Natural killer cell (primary cell): ENCODE data around the gene WBP2. TPM values are rescaled to one million over a fixed set of nuclear protein-coding genes. Genes with fewer than 3 reads are reported as not detected.

ENCODE experiments used
- ATAC-seq, 3 donors: fragments of 150-1000 bp in 2 of 3; fragments of 200-7000 bp in 1 of 3; cut with Tn5 transposase; 1 replicate in 1 of 3; 2 replicates in 2 of 3; pipeline ENCODE4 v1.10.0; 2021; ENCODE audit warnings: mild to moderate bottlenecking in 2 of 3, moderate library complexity in 2 of 3
- DNase-seq, 2 donors: peaks; one replicate each; pipeline versions ENCODE4 v3.0.0 to v3.0.0-alpha.2; 2013 to 2021; ENCODE audit warnings: mixed read lengths in 1 of 2
- H3K27ac ChIP-seq: one replicate; pipeline ENCODE4 v1.5.1; 2013; ENCODE audit warnings: mild to moderate bottlenecking, low read length
- H3K27me3 ChIP-seq: one replicate; pipeline ENCODE4 v1.6.1; 2013; ENCODE audit warnings: low read length; ENCODE audit not compliant: control insufficient read depth, insufficient read depth
- H3K36me3 ChIP-seq: one replicate; pipeline ENCODE4 v1.6.1; 2013; ENCODE audit warnings: low read length; ENCODE audit not compliant: control insufficient read depth, insufficient read depth
- H3K4me1 ChIP-seq: one replicate; pipeline ENCODE4 v1.6.1; 2013; ENCODE audit warnings: low read length; ENCODE audit not compliant: control insufficient read depth, insufficient read depth
- H3K4me3 ChIP-seq: one replicate; pipeline ENCODE4 v1.5.1; 2013; ENCODE audit warnings: low read length
- H3K9me3 ChIP-seq: one replicate; pipeline ENCODE4 v1.6.1; 2013; ENCODE audit warnings: low read length; ENCODE audit not compliant: control insufficient read depth, insufficient read depth
- H3K27ac Mint-ChIP-seq, 2 donors: one replicate each; pipeline ENCODE4 v1.8.0; 2022; ENCODE audit warnings: mild to moderate bottlenecking in 2 of 2, mixed read lengths in 2 of 2, moderate library complexity in 1 of 2
- H3K27me3 Mint-ChIP-seq, 2 donors: one replicate each; pipeline ENCODE4 v1.8.0; 2022; ENCODE audit warnings: low read depth in 2 of 2, mixed read lengths in 2 of 2
- H3K36me3 Mint-ChIP-seq: one replicate; pipeline ENCODE4 v1.8.0; 2022; ENCODE audit warnings: mixed read lengths
- H3K4me1 Mint-ChIP-seq, 2 donors: one replicate each; pipeline ENCODE4 v1.8.0; 2022; ENCODE audit warnings: mixed read lengths in 2 of 2
- H3K4me3 Mint-ChIP-seq: one replicate; pipeline ENCODE4 v1.8.0; 2022; ENCODE audit warnings: mild to moderate bottlenecking, moderate library complexity, mixed read lengths
- H3K9me3 Mint-ChIP-seq, 2 donors: one replicate each; pipeline ENCODE4 v1.8.0; 2022; ENCODE audit warnings: mixed read lengths in 2 of 2
- WGBS: methylation state at CpG from one replicate; pipeline ENCODE4 v1.1.7; 2013; ENCODE audit warnings: missing lambda C conversion rate; ENCODE audit not compliant: insufficient coverage; 5-methylcytosine and 5-hydroxymethylcytosine counted together
- intact Hi-C: fragments of 100-400 bp; cut with micrococcal nuclease; formaldehyde crosslinking; loops from one replicate; pipeline ENCODE4 v1.14.2; 2022
- total RNA-seq, 4 donors: library from RNA; stranded (reverse); fragments of 120-200 nt in 1 of 4; gene quantifications; one replicate each; pipeline versions ENCODE4 v1.2.3 to v1.2.4, GENCODE V29; 2013 to 2022
- TF ChIP-seq, protein P1 (sequence below): fragments of 200-600 bp; IDR thresholded peaks from one replicate; pipeline ENCODE4 v1.8.0; 2022; ENCODE audit warnings: antibody characterized with exemption

Gene WBP2
- total RNA-seq, 3 donors from 2014 or later (not counting 1 experiment from before 2014, with no cell fraction given) = 81.1 to 106 (median 95.2) TPM

DNA sequence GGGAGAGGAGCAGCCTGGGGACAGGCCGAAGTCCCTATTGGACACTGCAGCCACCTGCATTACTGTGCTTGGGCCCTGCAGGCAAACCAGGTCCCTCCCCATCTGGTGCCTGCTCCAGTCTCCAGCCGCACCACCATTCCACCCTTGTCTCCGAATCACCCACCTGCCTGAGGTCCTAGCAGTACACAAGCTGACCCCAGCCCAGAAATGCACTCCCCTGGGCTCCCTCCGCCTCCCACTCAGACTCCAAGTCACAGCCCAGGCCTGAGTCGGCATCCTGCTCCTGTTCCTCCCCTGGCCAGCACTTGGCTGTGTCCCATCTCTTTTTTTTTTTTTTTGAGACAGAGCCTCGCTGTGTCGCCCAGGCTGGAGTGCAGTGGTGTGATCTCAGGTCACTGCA lies 17.2 kb downstream of the WBP2 start:
- H3K36me3 Mint-ChIP-seq = no peaks in the 10 kb centered on the region
- no peak overlapping the region for H3K27ac ChIP-seq
- H3K4me1 Mint-ChIP-seq = peaks cover 12 to 21% of the 10 kb centered on the region in 2 donors
- no peaks in the 10 kb centered on the region for H3K9me3 Mint-ChIP-seq
- peak overlapping the region; percentile 31 for H3K4me3 Mint-ChIP-seq
- H3K27ac Mint-ChIP-seq = peak overlapping the region; percentile 20 to 53
- no peak for ATAC-seq
- H3K36me3 ChIP-seq = peaks cover 76% of the 10 kb centered on the region
- TF ChIP-seq, protein P1, sequence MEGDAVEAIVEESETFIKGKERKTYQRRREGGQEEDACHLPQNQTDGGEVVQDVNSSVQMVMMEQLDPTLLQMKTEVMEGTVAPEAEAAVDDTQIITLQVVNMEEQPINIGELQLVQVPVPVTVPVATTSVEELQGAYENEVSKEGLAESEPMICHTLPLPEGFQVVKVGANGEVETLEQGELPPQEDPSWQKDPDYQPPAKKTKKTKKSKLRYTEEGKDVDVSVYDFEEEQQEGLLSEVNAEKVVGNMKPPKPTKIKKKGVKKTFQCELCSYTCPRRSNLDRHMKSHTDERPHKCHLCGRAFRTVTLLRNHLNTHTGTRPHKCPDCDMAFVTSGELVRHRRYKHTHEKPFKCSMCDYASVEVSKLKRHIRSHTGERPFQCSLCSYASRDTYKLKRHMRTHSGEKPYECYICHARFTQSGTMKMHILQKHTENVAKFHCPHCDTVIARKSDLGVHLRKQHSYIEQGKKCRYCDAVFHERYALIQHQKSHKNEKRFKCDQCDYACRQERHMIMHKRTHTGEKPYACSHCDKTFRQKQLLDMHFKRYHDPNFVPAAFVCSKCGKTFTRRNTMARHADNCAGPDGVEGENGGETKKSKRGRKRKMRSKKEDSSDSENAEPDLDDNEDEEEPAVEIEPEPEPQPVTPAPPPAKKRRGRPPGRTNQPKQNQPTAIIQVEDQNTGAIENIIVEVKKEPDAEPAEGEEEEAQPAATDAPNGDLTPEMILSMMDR = no peak
- no peak overlapping the region for H3K4me3 ChIP-seq
- peaks cover 38% of the 10 kb centered on the region for H3K4me1 ChIP-seq
- DNase-seq = no peak
- H3K9me3 ChIP-seq = no peaks in the 10 kb centered on the region
- 97% methylated on average over 7 of the region's 7 CpGs for WGBS
- no peaks in the 10 kb centered on the region for H3K27me3 Mint-ChIP-seq
- H3K27me3 ChIP-seq = no peaks in the 10 kb centered on the region
- intact Hi-C loops = no loop called here

DNA sequence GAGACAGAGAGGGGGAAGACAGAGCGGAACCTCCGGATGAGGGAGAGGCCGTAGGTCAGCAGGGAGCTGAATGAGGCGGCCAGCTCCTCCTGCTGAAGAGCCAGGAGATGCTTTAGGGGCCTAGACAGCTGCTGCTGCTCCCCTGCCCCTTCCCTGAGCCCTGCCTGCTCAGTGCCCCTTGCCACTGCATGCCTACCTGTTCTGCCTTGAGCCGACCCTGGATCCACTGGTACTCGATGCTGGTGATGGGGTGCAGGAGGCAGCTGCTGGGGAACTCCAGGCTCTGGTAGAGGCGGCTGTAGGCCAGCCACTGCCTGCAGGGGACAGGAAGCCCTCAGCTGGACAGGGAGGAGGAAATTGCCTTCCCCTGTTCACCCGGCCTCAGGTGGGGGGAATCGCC lies 18.5 kb downstream of the WBP2 start:
- TF ChIP-seq, protein P1 = no peak
- no peak overlapping the region for H3K27ac ChIP-seq
- peaks cover 40% of the 10 kb centered on the region for H3K4me1 ChIP-seq
- no peaks in the 10 kb centered on the region for H3K36me3 Mint-ChIP-seq
- H3K9me3 ChIP-seq = no peaks in the 10 kb centered on the region
- H3K27me3 Mint-ChIP-seq = no peaks in the 10 kb centered on the region
- H3K27me3 ChIP-seq = no peaks in the 10 kb centered on the region
- no peak overlapping the region for H3K27ac Mint-ChIP-seq
- ATAC-seq = no peak
- no peak overlapping the region for H3K4me3 Mint-ChIP-seq
- H3K36me3 ChIP-seq = peaks cover 72% of the 10 kb centered on the region
- 90% methylated on average over 9 of the region's 9 CpGs for WGBS
- DNase-seq = no peak
- intact Hi-C loops = no loop called here
- peaks cover 23 to 32% of the 10 kb centered on the region in 2 donors for H3K4me1 Mint-ChIP-seq
- H3K4me3 ChIP-seq = no peak overlapping the region
- no peaks in the 10 kb centered on the region for H3K9me3 Mint-ChIP-seq

DNA sequence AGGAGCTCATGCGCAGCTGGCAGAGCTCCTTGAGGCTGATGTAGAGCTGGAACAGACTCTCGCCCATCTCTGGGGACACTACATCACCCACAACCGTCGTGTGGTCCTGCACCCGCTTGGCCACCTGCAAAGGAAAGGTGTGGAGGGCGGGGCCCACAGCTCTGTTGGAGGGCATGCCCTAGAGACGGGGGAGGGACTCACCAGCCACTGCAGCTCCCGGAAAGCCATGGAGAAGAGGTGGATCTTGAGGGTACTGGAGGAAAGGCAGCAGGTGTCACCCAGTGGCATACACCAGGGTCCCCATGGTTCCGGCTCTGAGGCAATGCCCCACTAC lies 19.5 kb downstream of the WBP2 start:
- no peaks in the 10 kb centered on the region for H3K36me3 Mint-ChIP-seq
- peaks cover 75% of the 10 kb centered on the region for H3K36me3 ChIP-seq
- H3K27me3 Mint-ChIP-seq = no peaks in the 10 kb centered on the region
- H3K4me3 Mint-ChIP-seq = no peak overlapping the region
- ATAC-seq (no peak), DNase-seq (no peak)
- peaks cover 23 to 34% of the 10 kb centered on the region in 2 donors for H3K4me1 Mint-ChIP-seq
- no peak overlapping the region for H3K4me3 ChIP-seq
- TF ChIP-seq, protein P1 = no peak
- peaks cover 41% of the 10 kb centered on the region for H3K4me1 ChIP-seq
- intact Hi-C loops = no loop called here
- no peak overlapping the region for H3K27ac ChIP-seq
- no peaks in the 10 kb centered on the region for H3K9me3 ChIP-seq
- peak overlapping the region in 1 of 2 donors; percentile 99 for H3K27ac Mint-ChIP-seq
- no peaks in the 10 kb centered on the region for H3K27me3 ChIP-seq
- WGBS = 92% methylated on average over 9 of the region's 9 CpGs
- H3K9me3 Mint-ChIP-seq = no peaks in the 10 kb centered on the region

DNA sequence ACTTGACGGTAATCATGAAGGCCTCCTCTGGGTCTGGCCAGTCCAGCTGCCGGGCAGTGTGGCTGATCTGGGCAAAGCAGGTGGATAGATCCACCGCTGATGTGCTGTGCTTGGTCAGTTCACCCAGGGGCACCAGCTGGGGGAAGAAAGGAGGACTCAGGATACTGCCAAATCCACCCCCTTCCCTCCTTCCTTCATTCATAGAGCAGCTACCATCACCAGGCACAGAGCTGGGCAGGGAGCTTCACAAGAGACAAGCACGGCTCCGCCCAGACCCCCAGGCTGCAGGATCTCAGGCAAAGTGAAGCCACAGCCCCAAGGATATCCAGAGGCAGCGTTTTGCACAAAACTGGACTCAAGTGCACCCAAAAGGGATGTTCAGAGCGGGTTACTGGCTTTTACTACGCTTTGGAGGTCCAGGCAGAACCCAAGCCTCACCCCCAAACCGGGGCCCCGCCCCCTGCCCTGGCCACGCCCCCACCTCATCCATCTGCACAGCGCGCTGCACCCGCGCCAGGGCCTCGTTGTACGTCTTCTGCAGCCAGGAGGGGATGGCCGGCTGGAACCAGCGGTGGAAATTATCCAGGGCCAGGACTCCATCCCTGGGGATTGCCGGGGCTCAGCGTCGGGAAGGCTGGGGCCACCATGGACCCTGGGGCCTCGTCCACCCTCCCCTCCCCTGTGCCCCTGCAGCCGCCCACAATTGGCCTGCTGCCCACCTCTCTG lies 20.0 kb downstream of the WBP2 start:
- WGBS = 94% methylated on average over 24 of the region's 24 CpGs
- Histone ChIP-seq H3K27me3 (no peaks in the 10 kb centered on the region), H3K9me3 (no peaks in the 10 kb centered on the region), H3K27ac (peak overlapping the region; percentile 94), H3K4me3 (no peak overlapping the region), H3K36me3 (peaks cover 75% of the 10 kb centered on the region), H3K4me1 (peaks cover 43% of the 10 kb centered on the region)
- DNase-seq (no peak), ATAC-seq (no peak)
- peak overlapping the region; percentile 97 to 99 for H3K27ac Mint-ChIP-seq
- intact Hi-C loops = no loop called here
- H3K27me3 Mint-ChIP-seq = no peaks in the 10 kb centered on the region
- no peak overlapping the region for H3K4me3 Mint-ChIP-seq
- TF ChIP-seq, protein P1 = no peak
- H3K9me3 Mint-ChIP-seq = no peaks in the 10 kb centered on the region
- H3K4me1 Mint-ChIP-seq = peaks cover 23 to 38% of the 10 kb centered on the region in 2 donors
- H3K36me3 Mint-ChIP-seq = no peaks in the 10 kb centered on the region
